NK-92 treated with Interleukin-12 subunit alpha and Interleukin-12 subunit beta, amount 100 ng/mL, for 24 hours (cell line): ENCODE data around the gene PYGL.

ENCODE experiments used
- DNase-seq: peaks from one replicate; lab custom pipeline; 2025; lab: John Stamatoyannopoulos, UW

The PYGL gene

GRCh38 chr14:50871914-50872732 is 72.2 kb downstream of the PYGL start, which contains the start of gene ABHD12B:
Gene ABHD12B, plus strand, starts transcription at chr14:50872053. Its CDS starts 122 bp downstream, at chr14:50872175.
- no peak for DNase-seq

- no peak for DNase-seq
Measured at GRCh38 chr14:50871228-50871627, 73.1 kb downstream of the PYGL start.

GRCh38 chr14:50865391-50866076 is 78.7 kb downstream of the PYGL start:
- no peak for DNase-seq

DNA sequence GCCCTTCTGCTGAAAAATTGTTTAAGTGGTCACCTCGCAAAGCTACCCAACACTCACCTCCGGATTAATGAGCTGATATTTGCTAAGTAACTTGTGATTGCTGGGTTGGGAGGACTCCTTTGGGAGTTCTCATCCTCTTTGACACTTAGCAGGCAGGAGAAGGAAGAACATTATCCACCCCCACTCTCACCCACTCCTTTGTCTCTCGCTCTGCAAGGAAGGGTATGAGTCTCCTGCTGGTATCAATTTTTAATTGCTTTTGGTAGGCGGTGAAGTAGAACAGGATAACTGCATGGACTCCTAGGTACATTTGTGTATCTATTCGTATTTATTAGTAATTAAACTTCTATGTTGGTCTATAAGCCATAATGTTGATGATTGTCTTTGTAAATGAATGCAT is 79.3 kb downstream of the PYGL start:
- DNase-seq: no peak

GRCh38 chr14:50864237-50864636 is 80.0 kb downstream of the PYGL start:
- no peak for DNase-seq

GRCh38 chr14:50862036-50862570 is 82.2 kb downstream of the PYGL start:
- no peak for DNase-seq

- DNase-seq: peak; percentile 59
Measured at GRCh38 chr14:50860478-50861086, 83.7 kb downstream of the PYGL start.

DNA sequence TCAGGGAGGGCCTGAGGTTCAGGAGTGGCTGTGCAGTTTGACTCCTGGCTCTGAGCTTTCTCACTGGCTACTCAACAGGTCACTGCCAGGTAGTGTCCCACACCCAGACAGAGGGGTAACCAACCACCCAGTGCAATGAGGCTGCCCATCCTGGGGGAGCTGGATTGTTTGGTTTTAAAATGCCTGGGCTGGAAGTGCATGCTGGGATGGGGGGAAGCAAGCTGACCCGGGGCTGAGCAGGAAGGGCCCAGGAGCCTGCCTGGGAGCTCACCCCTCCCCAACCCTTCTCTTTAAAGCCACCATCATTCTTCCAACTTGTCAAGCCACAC is 85.0 kb downstream of the PYGL start:
- DNase-seq: no peak

DNA sequence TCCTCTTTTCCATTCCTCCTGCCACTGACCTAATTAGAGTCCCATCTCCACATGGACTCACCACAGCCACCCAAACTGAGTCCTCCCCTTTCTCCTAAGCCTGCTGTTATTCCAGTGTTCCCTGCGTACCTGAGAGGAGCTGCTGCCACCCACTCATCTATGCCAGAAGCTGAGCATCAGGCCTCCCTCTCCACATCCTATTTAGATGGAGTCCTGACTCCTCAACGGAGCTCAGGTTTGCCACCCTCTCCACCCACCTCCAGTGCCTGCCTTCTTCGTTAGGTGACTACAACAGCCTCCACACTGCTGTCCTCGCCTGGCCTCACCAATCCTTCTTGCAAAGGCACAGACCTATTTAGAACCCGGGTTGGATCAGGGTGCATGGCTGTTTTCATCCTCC is 87.6 kb downstream of the PYGL start:
- DNase-seq: no peak

GRCh38 chr14:50855558-50855957 is 88.7 kb downstream of the PYGL start:
- DNase-seq: no peak
